ENCODE measurements around the gene LSP1.

LSP1 gene

GRCh38 chr11:1836011-1836945 is 16.6 kb upstream of the LSP1 start:
- no peak for DNase-seq (ENCODE audit: low read depth)

- DNase-seq (ENCODE audit: low read depth) = peak; percentile 77
These were observed 15.5 kb upstream of the LSP1 start for GRCh38 chr11:1837171-1838076.

DNA sequence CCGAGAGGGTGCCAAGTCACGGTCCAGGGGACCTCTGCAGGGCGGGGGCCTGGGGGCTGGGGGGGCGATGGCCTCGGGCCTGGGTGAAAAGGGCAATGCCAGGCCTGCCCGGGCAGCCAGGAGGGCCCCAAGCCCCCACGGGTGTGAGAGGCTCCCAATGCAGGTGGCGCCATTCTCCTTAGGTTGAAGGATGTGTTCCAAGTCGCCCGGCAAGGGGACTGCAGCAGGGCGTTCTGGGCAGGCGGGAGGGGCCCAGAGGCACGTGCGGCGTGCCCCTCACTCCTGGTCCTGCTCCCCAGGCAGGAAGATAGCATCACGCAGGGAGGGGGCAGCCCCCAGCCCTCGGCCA is 14.8 kb upstream of the LSP1 start:
- no peak for DNase-seq (ENCODE audit: low read depth)

GRCh38 chr11:1838426-1839144 is 14.3 kb upstream of the LSP1 start, which contains the start of gene TNNI2:
TNNI2 (plus strand) TSS chr11:1838981; CDS start chr11:1839697, 716 bp downstream.
- no peak for DNase-seq (ENCODE audit: low read depth)

DNA sequence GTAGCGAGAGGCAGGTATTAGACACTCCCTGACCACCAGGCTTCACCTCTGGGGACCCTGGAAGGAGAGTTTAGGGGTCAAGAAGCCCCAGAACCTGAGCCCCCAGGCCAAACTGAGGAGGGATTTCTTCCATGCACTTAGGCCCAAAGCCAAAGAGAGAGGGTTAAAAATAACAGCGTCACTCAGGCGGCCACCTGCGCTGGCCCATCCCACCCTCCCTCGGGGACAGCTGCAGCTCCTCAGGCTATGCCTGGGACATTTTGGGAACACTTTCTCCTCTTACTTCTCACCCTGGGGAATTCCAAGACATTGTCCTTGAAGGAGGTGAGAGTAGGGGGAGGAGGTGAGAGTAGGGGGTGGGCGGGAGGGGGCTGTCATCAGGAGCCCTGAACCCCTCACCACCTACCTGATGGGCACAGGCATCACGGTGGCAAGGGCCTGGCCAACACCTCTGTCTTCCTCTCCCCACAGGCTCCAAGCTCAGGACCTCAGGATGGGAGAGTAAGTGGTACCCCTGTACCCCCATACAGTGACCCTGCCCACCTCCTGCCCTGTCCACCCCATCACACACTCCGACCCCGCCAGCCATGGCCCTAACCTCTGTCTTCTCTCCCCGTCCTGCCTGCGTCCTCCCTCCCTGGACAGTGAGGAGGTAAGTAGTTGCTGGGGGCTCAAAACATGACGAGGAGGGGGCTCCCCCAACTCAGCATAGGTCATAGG is 13.5 kb upstream of the LSP1 start:
- no peak for DNase-seq (ENCODE audit: low read depth)

DNA sequence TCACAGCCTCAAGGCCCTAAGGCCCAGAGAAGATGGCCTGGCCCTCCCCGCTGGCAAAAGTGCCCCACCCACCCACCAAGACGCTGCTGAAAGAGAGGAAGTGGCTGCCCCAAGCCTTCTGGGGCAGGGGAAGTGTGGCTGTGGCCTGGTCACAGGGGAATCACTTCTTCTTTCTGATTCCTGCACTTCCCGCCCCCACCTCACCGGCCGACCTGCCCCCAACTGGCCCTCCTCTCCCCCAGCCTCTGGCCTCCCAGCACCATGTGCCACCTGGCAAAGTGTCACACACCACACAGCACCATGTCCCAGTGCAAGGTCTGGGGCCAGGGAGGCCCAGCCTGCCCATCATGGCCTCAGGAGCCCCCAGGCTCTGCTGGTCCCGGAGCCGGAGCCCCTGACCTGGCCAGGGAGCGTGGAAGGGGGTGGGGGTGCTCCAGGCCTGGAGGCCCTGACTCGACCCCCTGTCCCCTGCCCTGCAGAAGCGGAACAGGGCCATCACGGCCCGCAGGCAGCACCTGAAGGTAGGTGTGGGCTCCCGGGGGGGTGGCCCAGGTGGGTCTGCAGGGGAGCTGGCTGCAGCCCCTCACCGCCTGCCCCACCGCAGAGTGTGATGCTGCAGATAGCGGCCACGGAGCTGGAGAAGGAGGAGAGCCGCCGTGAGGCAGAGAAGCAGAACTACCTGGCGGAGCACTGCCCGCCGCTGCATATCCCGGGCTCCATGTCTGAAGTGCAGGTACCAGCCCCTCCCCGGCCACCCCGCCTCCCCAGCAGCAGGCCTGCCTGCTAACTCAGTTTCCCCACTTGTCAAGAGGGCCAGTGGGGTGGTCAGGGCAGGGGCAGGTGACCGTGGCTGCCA is 12.7 kb upstream of the LSP1 start:
- DNase-seq (ENCODE audit: low read depth) = no peak

GRCh38 chr11:1840780-1841480 is 12.0 kb upstream of the LSP1 start:
- DNase-seq (ENCODE audit: low read depth) = no peak

DNA sequence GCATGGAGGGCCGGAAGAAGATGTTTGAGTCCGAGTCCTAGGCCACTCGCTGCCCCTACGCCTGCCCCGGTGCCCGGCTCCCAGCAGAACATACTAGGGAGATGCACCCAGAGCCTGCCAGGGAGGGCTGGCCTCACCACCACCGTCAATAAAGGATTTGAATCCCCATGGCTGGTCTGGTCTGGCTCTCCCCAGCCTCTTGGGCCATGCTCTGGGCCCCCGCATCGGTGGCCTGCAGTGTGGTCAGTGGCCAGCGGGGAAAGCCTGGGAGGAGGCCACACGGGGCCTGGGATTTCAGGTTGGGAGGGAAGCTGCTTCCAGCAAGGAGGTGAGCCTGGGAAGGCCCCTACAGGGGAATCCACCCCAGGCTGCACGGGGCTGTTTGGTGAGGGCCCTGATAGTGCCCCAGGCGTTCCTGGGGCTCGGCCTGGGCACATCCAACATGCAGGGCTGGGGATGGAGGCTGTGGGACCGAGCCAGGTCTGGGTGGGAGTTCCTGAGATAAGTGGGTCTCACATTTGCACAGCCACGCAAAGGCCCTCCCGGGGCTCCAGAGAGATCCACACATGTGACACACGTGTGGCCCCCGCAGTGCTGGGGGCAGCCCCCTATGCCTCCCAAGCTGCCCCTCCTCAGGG is 11.3 kb upstream of the LSP1 start:
- DNase-seq (ENCODE audit: low read depth) = no peak

DNA sequence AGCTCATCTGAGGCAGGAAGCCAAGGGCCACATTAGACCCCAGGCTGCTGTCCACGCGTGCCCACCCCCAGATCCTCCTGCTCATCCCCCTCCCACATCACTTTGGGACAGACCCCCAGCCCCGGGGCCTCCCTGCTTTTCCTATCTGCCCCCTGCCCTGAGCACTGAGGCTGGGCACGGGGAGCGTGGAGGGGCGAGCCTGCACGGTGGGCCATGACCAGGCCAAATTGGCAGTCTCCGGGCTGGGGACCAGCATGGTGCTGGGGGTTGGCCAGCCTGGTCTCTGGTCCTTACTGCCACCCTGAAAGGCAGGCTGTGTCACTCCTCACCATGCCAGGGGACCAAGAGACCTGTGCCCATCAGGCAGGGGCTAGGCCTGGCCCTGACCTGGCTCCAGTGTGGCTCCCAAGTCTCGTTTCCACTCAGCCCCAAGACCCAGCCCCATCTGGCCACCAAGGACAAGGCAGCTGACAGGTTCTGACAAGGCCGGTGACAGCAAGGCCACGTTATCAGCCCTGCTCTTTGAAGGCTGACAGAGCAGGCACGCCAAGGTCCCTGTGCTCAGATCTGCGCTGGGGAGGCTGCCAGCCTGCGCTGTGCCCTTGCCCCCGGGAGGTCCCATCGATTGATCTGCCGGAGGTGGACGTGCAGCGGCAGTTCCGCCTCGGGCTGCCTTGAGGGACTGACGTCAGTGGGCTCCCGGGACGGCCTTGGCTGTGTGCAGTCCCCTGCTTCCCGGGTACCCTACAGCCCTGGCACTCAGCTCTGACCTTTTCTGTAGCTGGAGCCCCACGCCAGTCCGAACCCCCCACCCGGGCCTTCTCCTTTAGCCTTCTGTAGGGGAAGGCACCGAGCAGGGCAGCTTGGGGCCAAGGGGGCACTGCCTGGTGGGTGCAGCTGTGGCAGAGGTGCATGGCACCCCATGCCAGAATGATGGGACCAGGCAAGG is 10.5 kb upstream of the LSP1 start:
- no peak for DNase-seq (ENCODE audit: low read depth)

GRCh38 chr11:1843098-1843473 is 9.8 kb upstream of the LSP1 start:
- DNase-seq (ENCODE audit: low read depth) = no peak

DNA sequence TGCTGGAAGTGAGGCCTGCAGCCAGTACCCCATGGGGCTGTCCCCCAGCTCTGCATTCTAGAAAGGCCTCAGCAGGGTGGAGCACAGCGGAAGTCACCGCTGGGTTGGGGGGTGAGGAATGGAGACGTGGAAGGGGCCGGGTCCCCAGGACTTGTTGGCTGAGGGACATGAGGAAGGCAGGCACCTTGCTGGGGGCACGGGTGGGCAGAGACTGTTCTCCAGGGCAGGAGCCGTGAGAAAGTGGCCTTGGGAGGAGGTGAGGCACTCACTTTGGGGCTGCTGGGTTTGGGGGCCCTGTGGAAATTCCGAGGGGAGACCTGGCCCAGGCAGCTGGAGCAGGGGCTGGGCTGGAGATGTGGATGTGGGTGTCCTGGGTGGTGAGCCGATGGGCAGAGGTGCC is 9.1 kb upstream of the LSP1 start:
- no peak for DNase-seq (ENCODE audit: low read depth)

DNA sequence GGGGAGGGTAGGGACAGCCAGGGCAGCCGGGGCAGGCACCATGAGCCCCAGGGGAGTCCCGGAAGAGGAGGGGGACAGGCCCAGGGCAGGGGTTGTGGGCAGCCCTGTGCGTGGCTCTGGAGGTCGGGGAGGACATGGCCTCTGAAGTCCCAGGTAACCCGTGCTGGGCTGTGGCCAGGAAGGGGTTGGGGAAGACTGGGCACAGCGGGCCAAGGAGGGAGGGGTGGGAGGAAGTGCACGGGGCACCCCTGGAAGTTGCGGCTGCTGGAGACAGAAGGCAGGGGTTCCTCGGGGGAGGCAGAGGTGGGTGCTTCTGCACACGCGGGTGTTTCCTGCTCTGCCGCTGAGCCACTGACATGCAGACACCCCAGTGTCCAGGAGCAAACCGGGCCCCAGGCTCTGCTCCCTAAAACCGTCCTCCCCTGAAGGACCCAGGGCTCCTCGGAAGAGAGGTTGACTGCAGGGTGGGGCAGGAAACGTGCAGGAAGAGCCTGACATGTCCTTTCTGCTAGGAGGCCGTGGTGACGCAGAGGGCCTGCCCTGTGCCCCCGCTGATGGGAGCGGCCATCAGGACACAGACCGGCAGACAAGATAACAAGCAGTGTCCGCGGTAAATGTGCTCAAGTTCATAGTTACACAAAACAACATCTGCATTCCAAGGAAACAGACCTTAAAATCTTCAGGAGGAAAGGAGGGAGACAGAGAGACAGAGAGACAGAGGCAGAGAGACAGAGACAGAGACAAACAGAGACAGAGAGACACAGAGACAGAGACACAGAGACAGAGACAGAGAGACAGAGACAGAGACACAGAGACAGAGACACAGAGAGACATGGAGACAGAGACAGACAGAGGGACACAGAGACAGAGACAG is 8.4 kb upstream of the LSP1 start:
- peak; percentile 37 for DNase-seq (ENCODE audit: low read depth)

- DNase-seq (ENCODE audit: low read depth) = no peak
These were observed 7.8 kb upstream of the LSP1 start for GRCh38 chr11:1845095-1845429.

DNA sequence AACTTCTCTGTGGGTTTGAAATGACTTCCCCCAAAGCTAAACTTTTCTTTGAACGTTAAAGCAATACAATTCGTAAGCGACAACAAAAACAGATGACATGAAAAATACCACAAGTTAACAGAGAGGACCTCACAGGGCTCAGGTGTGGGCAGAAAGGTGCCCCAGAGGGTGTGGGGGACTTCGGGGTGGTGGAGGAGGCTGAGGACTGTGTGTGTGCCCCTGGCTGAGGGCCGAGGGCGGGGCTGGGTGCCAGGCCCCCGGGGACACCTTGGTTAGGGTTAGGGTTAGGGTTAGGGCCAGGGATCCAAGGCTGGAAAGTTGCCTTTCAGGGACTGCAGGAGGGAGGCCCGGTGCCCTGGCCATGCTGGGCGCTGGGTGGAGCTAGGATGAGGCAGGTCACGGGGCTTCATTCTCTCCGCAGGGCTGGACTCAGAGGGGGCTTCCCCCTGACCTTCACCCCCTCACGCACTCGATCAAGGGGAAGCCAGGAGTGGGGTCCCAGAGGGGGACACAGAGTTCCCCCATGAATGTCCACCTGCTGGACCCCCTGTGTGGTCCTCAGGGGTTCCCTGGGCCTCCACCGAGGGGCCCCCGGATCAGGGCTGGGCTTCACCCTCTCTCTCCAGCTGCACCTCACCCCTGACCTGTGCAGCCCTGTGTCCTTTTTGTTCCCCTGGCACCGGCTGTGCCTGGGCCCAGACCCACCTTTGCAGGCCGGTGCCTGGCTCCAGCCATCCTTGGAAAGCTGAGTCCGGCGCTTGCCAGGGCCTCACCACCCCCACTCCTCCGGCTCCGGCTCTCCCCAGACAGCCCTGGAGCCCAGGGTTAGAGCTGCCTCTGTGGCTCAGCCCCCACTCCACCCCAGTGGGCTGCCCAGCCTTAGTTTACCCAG is 7.1 kb upstream of the LSP1 start:
- no peak for DNase-seq (ENCODE audit: low read depth)

GRCh38 chr11:1846453-1846932 is 6.4 kb upstream of the LSP1 start:
- DNase-seq (ENCODE audit: low read depth) = no peak

DNA sequence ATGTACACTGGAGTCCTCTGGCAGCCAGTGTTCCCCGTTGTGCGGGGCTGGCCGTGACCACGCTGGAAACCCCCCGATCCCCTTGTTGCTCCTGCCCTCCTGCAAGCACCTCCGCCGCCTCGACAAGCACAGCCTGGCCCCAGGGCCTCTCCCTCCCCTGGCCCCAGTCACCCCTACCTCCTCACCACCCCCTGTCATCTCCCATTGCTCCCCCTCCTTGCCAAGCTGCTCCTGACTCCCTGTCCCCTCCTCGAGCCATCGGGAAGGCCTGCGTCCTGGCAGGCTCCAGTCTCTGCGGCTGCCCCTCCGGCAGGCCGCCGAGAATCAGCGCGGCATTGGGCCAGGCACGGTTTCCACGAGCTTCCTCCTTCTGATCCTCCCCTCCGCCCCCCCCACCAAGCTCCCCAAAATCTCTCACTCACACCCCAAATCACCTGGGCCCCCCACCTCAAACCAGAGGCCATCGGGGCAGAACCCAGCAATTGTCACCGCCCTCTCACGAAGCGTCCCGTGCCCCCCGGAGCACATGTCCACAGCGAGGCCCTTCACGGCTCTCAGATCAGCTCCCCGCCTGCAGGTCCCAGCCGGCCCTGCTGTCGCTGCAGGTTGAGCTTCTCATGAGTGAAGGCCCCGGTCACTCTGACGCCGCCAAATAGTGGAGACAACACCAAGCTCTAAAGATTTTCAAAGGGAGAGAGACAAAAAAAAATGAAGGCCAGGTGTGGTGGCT is 5.7 kb upstream of the LSP1 start:
- DNase-seq (ENCODE audit: low read depth) = no peak

Data from activated T-cell treated with anti-CD3 and anti-CD28 coated beads for 48 hours (primary cell).